Esophagus muscularis mucosa (tissue), 4 donors: ENCODE results near the gene ZSCAN18.

ENCODE experiments used
- CTCF ChIP-seq, 3 experiments: fragments of 200-600 bp in 2 of 3; fragments of 450-650 bp in 1 of 3; sonication (generic) in 2 of 3; IDR thresholded peaks; one replicate each; pipeline ENCODE4 v1.5.1; 2017 to 2019; ENCODE audit warnings: antibody characterized with exemption in 3 of 3, mild to moderate bottlenecking in 2 of 3, moderate library complexity in 1 of 3
- EP300 ChIP-seq: sonication (generic); formaldehyde crosslinking; IDR thresholded peaks from one replicate; pipeline ENCODE4 v1.6.1; 2017; ENCODE audit warnings: antibody characterized with exemption
- POLR2AphosphoS5 ChIP-seq, 2 donors: sonication (generic); formaldehyde crosslinking; IDR thresholded peaks; one replicate each; pipeline ENCODE4 v1.6.1; 2017; ENCODE audit warnings: antibody characterized with exemption in 2 of 2

- TF ChIP-seq CTCF (IDR thresholded peaks at IDR 0.05) (no peak), EP300 (no peak), POLR2AphosphoS5 (IDR thresholded peaks at IDR 0.05) (no peak)
Measured at GRCh38 chr19:58037927-58038687, 59.9 kb downstream of the ZSCAN18 start.
